Prostate gland (tissue), 2 donors: ENCODE data around the gene NPFFR1.

Source experiments
- CTCF ChIP-seq, 4 experiments: fragments of 200-600 bp in 2 of 4; fragments of 450-650 bp in 2 of 4; sonication (generic) in 2 of 4; IDR thresholded peaks; 1 replicate in 3 of 4; 2 replicates in 1 of 4; pipeline ENCODE4 v1.5.1; 2016 to 2019; ENCODE audit warnings: antibody characterized with exemption in 4 of 4, mild to moderate bottlenecking in 2 of 4, moderate library complexity in 2 of 4
- POLR2A ChIP-seq: fragments of 450-650 bp; IDR thresholded peaks from one replicate; pipeline ENCODE4 v1.6.1; 2016; ENCODE audit warnings: antibody characterized with exemption, mild to moderate bottlenecking

- TF ChIP-seq CTCF (IDR thresholded peaks at IDR 0.05) (no peak), POLR2A (no peak)
Measured at GRCh38 chr10:70323138-70323696, 39.4 kb upstream of the NPFFR1 start.
